ENCODE data around the gene ZBTB3.
A peak's percentile ranks its signal among the peaks of the same experiment; 100 is the strongest.
"Not testable (repeated sequence)": the region's sequence is repeated elsewhere in the genome, so short reads cannot be mapped to it uniquely, and the experiment has no call there.

ZBTB3 gene

DNA sequence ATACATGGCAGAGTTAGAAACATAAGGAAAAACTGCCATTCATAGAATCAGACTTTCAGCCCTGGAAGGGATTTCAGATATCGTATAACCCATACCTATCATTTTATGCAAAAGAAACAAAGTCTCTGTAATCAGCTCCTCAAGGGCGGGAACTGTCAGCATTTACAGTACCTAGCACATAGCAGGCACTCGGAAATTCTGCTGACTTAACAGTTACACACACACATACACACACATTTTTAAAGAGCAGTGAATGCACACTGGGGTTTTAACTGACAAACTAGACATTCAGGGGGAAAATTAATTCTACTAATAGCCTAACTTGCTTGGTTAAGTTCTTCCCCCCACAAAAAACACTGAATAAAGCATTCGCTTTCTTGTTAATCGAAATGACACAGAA, 37.8 kb downstream of the ZBTB3 start:
- DNase-seq: no peak

- DNase-seq: no peak
These were observed 38.5 kb downstream of the ZBTB3 start for GRCh38 chr11:62715150-62716130.

GRCh38 chr11:62713343-62713742, 40.6 kb downstream of the ZBTB3 start:
- no peak for DNase-seq

GRCh38 chr11:62712861-62713260, 41.1 kb downstream of the ZBTB3 start:
- DNase-seq: no peak

GRCh38 chr11:62712276-62712812, 41.6 kb downstream of the ZBTB3 start:
- DNase-seq: no peak

DNA sequence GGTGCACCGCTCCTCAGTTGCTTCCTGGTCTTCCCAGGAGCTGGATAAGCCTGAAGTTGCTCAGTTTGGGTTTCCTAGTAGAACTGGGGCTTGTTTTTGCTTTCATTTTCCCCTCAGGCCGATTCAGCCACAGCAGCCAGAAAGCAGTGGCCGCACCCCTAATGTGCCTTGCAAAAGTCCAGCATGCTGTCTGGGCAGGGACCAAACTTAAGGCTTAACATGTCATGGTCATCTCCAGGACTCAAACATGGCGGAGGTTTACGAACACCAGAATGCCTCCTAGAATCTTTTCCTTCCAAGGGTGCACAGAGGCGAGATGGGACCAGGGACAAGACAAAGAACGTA, 44.0 kb downstream of the ZBTB3 start:
- peak in 3 of 14 donors; percentile 45 to 64 (median 61) for DNase-seq

GRCh38 chr11:62709247-62710000, 44.5 kb downstream of the ZBTB3 start:
- peak; percentile 64 to 96 (median 91) for DNase-seq

DNA sequence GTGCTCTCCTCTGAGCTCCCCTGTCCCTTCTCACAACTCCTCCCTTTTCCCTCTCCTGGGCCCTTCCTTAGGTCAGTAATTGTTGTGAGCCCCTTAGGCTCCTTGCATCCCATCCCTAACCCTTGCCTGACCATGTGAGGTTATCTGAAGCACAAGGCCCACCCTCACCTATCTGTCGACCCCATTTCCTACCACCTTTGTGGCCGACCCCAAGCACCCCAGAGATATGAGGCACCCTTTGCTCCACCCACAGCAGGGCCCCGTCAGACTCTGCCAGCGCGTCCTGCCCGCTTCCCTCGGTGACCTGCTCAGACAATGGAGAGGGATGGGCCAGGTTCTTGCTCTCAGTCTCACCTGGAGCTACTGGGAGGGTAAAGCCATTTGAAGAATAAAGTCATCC, 45.2 kb downstream of the ZBTB3 start:
- DNase-seq: peak in 2 of 14 donors; percentile 54 to 60

DNA sequence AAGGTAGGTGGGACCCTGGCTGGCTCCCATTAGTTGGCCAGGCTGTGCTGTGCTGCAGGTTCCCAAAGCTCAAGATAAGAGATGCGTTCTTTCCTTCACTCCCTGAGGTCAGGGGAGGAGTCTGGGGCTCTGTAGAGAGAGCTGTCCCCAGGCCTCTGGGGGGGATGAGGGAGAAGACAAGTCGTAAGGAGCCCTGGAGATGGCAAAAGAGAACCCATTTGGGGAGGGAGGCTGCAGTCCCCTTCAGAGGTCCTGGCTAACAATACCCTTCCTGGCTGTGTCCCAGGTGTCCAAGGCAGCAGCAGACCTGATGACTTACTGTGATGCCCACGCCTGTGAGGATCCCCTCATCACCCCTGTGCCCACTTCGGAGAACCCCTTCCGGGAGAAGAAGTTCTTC, 45.6 kb downstream of the ZBTB3 start:
- no peak for DNase-seq

- peak in 12 of 14 donors; percentile 8 to 99 (median 51) for DNase-seq
These were observed 46.6 kb downstream of the ZBTB3 start, which contains the start of the genes BSCL2 and GNG3 for GRCh38 chr11:62707277-62707861. BSCL2 (minus strand) TSS chr11:62707424; CDS start chr11:62707195, 229 bp downstream. GNG3 (plus strand) TSS chr11:62707676; CDS start chr11:62708296, 620 bp downstream.

DNA sequence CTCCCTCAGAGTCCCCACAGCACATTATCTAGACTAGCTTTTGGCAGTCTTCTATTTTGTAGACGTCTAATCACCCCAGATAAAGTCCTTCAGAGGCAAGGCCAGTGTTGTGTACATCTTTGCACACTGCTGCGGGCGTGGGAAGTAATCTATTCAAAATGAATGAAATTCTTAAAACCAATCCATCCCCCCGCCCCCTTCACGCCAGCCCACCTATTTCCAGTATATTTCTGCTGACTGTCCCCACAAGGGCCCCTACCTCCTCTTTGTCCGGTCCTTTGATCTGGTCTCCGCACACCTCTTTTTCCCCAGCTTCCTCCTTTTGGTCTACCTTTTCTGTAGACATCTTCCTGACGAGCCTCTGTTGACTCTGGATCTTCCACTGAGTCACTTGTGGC, 47.1 kb downstream of the ZBTB3 start:
- peak in 2 of 14 donors; percentile 35 to 51 for DNase-seq

- DNase-seq: peak; percentile 42 to 96 (median 90)
These were observed 47.8 kb downstream of the ZBTB3 start for GRCh38 chr11:62705880-62706849.

- DNase-seq: no peak
These were observed 48.5 kb downstream of the ZBTB3 start for GRCh38 chr11:62705413-62705812.

DNA sequence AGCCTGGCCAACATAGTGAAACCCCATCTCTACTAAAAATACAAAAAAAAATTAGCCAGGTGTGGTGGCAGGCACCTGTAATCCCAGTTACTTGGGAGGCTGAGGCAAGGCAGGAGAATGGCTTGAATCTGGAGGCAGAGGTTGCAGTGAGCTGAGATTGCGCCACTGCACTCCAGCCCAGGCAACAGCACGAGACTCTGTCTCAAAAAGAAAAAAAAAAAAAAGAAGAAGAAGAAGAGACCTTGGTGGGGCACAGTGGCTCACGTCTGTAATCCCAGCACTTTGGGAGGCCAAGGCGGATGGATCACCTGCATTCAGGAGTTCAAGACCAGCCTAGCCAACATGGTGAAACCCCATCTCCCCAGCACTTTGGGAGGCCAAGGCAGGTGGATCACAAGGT, 50.0 kb downstream of the ZBTB3 start:
- not testable (repeated sequence) for DNase-seq

GRCh38 chr11:62702246-62702645, 51.7 kb downstream of the ZBTB3 start:
- DNase-seq: no peak

Measured in C1 segment of cervical spinal cord (tissue), 14 donors.